ENCODE measurements around the gene CNTFR.

The CNTFR gene

DNA sequence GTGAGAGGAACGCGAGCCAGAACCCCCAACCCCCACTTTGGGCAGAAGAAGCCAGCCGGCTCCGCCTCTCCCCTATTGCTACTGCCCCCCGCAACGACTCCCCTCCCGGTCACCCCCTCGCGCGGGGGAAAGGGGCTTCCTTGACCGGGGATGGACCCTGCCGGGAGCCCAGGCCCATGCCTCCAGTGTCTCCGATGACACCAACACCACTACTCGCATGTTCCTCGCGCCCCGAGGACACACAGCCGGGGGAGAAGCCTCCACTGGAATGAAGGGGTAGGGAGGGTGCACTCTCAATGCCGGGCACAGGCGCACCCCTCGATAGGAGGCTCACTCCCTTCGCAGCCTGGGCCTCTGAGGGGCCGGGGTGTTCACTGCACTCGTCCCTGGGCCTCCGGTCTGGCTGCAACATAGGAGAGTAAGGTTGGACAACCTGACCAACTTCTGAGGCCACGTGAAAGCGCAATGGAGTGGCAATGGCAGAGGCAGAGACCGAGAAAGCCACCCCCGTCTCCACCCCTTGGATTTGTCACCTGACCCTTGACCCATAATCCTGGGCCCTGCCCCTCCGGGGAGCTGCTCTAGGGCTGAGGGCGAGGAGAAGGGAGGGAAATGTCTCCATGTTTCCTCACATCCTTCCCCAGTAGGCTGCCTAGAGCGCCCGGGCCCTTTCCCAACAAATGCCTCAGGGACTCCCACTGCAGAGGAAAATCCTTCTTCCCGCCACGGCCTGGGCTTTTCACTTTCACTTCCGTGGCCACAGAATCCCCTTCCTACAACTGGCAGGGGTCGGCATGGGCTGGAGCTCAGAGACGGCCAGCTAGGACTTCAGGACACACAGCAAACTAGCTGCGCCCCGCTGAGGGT lies 1.1 kb upstream of the CNTFR start:
- peak in 2 of 6 experiments; percentile 9 to 38 for DNase-seq

DNA sequence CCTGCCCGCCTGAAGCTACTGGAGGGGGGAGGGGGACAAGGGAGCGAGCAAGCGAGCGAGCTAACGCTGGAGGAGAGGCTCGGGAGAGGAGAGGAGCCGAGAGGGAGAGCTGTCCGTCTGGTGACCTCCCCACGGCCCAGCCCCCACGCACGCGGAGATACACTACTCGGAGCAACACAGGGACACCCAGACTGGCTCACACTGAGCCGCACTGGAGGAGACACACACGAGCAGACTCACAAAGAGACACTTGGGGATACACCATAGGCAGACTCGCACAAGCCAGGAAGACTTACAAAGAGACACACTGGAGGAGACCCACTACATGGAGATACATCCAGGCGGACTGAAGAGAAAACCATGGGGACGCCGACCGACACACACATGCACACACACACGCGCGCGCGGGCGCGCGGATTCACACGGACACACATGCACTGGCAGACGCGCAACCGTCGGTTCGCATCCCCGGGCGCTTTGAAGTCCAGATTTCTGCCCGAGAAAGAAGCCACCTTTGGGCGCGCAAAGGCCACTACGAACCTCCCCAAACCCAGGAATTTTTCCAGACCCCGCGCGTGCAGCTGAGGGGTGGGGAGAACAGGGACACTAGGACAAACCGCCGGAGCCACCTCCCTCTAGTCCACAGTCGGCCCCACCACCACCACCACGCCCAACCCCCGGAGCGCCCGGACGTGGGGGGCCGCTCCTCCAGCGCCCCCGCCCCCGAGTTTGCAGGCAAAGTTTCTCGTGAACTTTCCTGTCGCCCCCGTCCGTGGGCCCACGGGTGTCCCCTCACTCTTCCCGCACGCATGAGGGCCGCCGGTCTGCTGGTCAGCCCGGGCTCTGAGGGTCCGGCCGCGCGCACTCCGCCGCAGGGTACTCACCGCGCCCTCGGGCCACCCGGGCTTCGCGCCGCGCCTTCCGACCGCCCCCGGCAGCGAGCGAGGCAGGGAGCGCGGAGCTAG lies 571 bp downstream of the CNTFR start:
- no peak for DNase-seq

DNA sequence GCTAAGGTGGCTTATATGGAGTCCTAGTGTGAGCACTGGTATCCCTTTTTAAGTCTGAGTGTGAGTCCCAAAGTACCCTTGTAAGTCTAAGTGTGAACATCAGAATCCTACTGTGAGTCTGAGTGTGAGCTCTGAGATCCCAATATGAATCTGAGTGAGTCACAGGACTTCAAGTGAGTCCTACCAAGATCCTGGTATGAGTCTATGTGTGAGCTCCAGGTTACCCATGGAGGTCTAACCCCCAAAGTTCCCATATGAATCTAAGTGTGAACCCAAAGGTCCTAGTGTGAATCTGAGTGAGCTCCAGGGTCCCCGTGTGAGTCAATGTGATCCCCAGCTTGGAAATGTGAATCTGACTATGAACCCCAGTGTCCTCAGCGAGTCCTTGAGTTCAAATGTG lies 2.3 kb downstream of the CNTFR start:
- no peak for DNase-seq

DNA sequence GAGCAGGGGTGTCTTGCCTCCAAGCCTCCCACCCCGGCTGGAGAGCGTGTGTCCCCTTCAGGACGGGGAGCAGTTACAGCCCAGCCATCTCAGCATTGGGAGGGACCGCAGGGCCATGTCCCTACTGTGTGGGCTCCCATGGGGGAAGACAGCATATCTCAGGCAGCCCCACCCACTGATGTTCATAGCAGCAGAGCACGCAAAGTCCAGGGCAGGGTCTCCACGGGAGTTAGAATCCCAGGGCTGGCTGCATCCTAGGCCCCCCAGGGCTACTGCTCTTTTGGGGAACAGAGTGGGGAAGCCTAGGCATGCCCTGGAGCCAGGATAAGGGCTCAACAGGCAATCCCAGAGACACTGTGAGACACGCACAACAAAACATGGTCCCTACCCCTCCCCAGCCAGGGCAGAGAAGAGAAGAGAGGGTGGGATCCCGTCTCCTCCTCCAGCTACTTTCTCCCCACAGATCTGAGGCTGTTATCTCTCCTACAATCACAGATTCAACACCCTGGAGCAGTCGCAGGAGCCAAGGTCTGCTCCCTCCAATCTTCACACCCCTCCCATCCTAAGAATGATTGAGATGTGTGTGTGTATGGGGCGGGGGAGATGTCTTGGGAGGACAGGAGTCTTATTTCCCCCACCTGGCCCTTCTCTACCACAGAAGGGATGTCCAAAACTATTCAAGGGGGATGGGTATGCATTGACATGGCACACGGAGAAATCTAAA lies 3.4 kb downstream of the CNTFR start:
- no peak for DNase-seq

DNA sequence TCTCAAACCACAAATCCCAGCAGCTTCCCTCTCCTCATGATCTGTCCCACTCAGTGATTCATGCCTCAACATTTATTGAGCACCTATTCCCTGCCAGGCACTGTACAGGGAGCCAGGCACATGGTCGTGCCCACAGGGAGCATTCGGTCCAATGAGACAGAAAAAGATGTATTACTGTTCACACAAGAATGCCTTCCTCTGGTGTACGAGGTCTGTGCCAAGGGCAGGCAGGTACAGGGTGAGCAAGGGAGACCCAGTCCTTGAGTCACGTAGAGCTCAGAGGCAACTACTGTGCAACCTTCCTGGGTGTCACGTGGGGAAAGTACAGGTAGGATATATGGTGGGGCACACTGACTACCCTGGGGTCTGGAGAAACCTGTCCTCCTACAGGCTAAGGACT lies 4.6 kb downstream of the CNTFR start:
- DNase-seq, result no peak

DNA sequence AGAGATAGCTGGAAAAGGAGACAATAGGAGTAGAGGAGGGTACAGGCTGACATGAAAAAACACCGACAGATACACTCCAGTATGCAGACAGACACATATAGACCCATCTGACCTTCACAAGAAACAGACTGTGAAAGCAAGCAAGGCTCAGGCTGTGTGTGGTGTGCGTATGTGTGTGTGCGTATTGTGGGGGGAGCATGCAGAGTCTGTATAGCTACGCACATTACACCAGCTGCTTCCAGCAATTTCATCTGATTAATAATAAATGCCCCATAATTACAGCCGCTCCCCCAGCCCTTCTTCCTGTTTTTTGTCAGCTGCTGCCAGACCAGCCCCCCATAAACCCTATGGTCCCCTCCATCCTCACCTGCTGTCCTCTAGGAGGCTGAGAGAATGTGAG lies 6.7 kb downstream of the CNTFR start:
- no peak for DNase-seq

DNA sequence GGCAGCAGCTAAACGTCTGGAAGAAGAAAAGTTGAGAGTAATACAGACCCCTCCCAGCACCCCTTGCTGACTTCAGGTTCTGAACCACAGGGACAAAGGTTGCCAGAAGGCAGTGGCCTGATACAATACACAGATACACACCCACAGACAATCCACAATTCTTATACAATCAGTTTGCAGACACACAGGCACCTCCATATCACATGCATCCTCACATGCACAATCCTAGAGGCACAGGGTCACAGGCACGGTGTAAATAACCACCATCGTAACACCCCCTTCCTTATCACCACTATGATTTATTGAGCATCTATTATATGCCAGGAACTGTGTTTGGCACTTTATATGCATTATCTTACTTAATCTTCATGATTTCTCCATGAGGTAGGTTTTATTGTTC lies 8.2 kb downstream of the CNTFR start:
- DNase-seq, result no peak

DNA sequence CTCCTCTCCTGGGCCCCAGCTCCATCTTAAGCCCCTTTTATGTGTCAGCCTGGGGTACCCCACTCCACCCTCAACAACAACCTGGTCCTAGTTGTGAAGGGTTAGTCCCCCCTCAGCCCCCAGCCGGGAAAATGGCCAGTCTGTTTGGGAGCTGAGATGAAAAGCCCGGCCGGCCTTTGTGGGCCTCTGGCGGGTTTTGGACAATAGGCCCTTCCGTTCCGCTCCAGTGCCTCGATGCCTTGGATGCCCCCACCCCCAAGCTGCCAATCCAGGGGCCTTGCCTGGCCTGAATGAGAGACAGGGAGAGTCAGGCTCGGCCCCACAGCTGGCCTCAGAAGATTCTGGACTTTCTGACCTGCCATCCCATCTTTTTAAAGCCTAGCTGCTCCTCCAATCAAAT lies 9.2 kb downstream of the CNTFR start:
- DNase-seq, result no peak

DNA sequence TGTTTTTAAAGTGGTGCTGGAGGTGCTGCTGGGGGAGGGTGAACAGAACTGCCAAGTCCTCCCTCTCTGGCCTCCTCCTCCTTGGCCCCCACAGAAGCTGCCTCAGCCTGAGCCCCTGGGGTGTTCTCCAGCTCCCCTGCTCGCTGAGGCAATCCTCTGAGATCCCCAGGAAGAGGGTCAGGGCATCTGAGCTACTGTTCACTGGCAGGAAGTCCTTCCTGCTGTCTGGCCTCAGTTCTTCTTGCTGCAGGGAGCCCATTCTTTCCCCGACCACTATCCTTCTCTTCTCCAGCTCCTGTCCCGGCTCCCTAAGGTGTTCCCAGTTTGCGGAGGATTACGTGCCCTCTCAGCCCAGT lies 9.7 kb downstream of the CNTFR start:
- DNase-seq, result no peak

DNA sequence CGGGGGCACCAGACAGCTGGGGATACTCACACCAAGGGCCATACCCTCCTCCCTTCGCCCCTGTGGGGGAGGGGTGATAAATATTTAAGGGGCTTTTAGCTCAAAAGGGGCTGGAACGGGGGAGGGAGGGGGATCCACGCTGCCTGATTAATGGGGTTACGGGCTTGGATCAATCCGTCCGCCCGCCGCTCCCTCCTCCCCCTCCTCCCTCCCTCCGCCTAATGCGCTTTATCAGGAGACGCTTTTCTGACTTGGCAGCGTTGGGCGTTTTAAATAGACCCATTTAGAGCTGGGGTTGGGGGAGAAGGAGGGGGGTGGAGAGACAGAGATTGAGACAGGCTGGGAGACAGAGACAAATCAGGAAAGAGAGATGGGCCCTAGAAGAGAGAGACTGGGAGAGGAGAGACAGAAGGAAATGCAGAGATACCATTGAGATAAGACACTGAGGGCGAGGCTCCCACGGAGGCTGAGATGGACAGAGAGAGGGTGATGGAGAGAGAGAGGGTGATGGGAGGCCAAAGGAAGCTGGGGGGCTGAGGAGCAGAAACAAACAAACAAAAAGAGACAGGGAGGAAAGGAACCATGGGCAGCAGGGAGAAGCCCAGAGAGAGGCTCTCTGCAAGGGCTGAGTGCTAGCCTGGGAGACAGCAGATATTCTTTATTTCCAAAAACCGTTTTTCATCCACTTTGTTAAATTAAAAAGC lies 10.3 kb downstream of the CNTFR start:
- DNase-seq, result no peak

DNA sequence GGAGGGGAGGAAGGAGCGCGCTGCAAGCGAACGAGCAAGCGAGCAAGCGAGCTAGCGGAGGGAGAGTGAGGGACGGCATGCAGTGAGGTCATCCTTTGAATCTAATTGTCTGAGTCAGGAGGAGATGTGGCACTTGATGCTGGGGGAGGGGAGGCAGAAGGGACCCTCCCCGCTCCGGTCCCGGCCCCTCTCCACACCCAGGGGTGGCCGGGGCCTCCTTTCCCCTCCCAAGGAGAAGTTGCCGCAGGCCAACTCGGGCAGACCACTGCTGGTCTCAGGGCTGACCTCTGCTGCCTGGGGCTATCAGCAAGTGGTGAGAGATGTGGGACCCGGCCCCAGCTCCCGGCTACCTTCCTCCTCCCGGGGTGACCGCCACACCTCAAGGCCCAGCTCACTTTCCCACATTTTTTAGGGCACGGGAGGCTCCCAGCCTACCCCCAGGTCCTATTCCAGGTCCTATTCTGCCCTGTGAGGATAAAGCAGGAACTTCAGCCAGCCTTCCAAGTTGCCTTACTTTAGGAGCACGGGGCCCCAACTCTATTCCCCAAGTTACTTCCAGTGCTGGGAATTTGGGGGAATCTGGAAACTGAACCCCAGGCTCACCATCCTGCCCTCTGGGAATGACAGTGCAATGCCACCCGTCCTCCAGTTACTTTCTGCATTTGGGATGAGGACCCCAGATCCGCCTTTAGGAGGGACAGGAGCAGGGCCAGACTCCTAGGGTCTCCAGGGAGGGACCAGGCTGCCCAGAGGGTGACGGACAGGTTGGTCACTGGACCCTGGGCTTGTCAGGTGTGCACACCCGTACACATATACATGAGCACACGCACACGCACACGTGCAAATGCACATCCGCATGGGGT lies 11.1 kb downstream of the CNTFR start:
- DNase-seq, result no peak

DNA sequence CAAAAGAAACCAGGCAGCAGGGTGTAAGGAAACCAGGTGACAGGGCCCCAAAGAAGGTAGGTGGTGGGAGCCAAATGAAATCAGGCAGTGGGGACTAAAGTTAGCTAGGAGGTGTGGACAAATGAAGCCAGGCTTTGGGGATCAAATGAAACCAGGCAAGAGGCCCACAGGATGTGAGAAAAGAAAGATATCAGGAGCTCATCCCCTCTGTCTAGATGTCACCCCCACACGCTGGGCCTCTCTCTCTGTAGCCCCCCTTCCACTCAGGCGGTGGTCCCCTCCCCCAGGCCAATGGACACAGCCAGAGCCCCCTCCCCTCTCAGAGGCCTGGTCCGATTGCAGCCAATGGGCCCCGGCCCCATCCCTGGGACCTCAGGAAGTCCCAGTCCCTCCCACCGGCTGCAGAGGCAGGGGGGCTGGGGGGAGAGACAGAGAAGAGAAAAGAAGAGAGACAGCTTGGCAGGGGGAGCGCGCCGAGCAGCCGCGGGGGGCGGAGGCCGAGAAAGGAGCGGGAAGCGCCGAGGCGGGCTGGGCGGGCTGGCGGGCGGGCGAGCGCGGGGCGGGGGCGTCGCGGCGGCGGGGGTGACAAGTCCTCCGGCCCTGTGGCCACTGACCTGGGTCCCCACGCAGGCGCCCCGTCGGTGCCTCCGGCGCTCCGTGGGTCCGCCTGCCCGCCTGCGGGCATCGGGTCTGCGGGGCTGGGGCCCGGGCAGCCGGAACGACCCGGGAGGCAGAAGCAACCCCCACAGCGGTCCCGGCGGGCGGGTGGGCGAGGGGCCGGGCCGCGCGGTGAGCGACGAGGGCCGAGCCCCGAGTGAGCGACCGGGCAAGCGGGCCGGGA lies 11.9 kb downstream of the CNTFR start:
- DNase-seq, result no peak

DNA sequence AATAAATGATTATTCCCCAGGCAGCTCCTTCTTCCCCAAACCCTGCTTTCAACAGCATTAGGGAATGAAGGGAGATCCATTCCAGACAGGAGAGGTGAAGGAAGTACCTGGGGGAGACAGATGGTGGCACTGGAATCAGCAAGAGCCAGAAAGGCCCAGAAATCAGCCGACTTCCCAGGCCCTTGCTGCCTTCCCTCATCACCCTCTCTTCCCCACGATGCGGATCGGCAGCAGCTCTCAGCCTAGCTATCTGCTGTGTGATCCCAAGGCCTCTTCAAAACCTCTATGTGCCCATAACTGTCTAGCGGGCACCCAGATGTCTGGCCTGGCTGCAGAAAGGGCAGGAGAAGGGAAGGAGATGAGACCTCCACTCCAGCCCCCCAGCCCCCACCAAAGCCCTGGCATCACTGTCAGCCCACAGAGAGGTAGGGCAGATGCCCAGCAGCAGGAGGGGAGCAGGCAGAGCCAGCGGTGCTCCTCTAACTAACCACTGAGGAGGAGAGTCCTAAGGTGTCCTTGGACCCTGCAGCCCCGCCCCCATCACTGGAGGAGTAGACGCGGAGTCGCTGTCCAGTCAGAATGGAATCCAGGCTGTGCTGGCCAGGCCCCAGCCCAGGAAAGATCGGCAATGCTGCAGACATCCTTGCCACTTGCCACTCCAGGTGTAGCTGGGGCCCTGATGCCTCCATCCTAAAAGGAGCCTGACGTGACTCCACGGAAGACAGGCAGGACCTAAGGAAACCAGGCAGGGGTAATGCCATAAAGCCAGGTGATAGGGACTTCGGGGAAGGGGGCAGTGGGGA lies 12.7 kb downstream of the CNTFR start:
- no peak for DNase-seq

DNA sequence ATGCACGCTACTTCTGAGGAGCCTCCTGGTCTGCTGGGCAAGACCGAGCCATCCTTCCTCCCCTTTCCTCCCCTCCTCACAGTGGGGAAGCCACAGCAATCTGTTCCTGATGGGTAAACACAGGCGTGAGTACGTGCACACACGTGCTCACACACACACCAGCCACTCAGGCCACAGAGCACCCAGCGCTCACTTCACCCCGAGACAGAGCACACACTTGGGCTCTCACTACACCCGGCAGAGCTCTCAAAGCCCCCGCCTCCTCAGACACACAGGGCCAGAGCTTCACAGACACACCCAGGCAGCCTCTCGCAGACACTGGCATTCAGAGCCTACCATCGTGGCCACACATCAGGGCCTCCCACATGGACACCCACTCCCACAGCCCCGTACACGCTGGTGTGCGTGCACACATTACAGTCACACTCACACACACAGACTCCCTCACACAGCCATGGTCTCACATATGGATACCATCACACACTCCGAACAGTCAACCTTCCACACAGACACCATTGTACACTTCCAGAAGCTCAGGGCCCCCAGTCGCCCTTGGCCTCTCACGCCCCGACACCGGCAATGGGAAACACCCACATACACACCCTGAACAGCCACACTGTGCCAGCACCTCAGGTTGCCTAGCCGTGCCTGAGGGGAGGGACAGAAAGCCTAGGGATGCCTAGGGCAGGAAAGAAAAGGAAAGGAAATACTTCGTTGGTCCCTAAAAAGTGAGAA lies 13.5 kb downstream of the CNTFR start:
- DNase-seq, result no peak

DNA sequence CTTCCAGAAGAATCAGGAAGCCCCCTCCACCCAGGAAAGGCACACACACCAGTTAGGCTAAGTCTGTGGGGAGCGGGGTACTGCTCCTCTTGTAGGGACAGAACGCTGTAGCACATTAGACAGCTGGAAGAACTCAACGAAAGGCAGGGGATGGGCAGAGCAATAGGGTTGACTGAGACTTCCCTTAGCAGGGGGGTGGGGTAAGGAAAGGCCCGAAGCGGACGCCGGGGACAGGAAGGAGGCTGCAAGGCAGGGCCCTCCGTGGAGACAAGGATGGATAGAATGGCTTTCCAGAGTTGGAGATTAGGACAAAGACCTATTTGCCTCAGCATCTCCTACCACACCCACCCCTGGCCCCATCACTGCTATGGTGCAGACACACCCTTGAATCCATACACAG lies 14.3 kb downstream of the CNTFR start:
- no peak for DNase-seq

DNA sequence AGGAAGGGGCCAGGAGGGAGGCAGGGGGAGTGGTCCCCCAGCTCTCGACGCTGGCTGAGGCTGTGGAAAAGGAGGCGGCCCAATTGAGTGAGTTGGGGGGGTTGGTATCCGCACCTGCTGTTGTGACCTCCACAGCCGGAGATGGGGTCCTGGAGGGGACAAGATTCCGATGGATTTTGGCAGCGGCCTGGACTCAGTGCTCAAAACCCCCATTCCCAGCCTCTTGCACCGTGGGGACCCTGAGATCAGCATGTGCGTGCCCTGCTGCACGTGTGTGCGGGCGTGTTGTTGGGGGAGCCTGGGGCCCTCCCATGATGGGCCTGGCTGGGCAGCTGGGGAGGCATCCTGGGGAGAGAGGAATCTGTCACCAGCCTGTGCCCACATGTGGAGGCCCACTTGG lies 15.0 kb downstream of the CNTFR start:
- no peak for DNase-seq

DNA sequence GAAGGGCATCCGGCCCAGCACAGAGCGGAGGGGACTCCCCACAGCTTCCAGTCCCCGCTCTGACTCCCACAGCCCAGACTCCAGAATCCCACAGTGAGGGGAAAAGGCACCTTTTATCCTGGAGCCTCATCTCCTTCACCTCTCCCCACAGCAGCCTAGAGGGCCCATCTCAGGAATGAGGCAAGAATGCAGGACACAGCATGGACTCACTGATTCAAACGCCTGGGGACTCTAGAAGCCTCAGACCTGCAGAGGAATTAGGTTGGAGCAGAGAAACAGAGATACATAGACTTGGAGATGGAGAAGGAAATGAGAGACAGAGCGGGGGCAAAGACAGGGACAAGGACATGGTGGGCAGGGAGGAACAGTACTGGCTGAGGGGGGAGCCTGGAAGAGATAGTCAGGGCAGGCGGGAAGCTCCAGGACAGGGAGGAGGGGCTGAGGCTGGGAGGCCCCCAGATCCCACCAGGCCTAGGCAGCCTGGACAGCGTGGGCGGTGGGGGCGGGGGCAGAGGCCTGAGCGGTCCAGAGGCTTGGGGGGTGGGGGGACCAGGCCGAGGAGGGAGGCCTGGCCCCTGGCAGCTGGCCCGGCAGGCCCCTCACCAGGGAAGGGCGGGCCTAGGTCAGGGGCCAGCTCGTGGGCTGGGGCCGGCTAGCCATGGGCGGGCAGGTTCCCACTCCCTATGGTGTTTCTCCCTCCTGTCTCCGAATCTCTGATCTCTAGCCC lies 15.8 kb downstream of the CNTFR start:
- DNase-seq, result no peak

DNA sequence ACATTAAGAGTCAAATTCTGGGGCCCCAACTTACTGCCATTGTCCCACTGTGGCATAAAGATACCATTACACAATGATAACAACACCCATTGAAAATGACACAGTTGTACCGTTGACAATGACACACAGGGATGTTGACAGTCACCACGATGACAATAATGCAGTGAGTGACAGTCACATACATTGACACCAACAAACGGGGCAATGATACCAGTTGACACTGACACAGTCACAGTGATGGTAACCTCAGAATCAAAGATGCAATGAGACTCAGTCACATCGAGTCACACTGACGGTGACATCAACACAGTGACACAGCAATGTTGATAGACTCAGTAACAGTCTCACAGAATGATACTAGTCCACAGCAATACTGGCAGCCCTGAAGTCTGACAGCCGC lies 16.9 kb downstream of the CNTFR start:
- DNase-seq, result no peak

All from stimulated activated naive CD4-positive, alpha-beta T cell (primary cell).